GM18502 (cell line): ENCODE measurements around the gene CLCN3.
A peak's percentile ranks its signal among the peaks of the same experiment; 100 is the strongest.
"Not testable (repeated sequence)": the region's sequence is repeated elsewhere in the genome, so short reads cannot be mapped to it uniquely, and the experiment has no call there.

Experiments
- ATAC-seq: cut with Tn5 transposase; IDR thresholded peaks from one replicate; pipeline ENCODE4 v1.9.1; 2021; ENCODE audit warnings: mild to moderate bottlenecking; ENCODE audit not compliant: unreplicated experiment, poor library complexity

Gene CLCN3

GRCh38 chr4:169678951-169679591 is 58.7 kb downstream of the CLCN3 start:
- ATAC-seq = not testable (repeated sequence)

- no peak for ATAC-seq
These were observed 62.1 kb downstream of the CLCN3 start for GRCh38 chr4:169682372-169683047.

GRCh38 chr4:169689681-169690080 is 69.3 kb downstream of the CLCN3 start:
- no peak for ATAC-seq

- ATAC-seq = no peak
These were observed 70.4 kb downstream of the CLCN3 start for GRCh38 chr4:169690787-169691186.

- ATAC-seq = no peak
These were observed 78.0 kb downstream of the CLCN3 start for GRCh38 chr4:169698331-169698730.

- no peak for ATAC-seq
These were observed 87.7 kb downstream of the CLCN3 start for GRCh38 chr4:169707958-169708643.

- no peak for ATAC-seq
These were observed 95.4 kb downstream of the CLCN3 start for GRCh38 chr4:169715826-169716225.

- no peak for ATAC-seq
These were observed 96.3 kb downstream of the CLCN3 start for GRCh38 chr4:169716677-169717076.

- no peak for ATAC-seq
These were observed 100.2 kb downstream of the CLCN3 start for GRCh38 chr4:169720529-169720928.

- no peak for ATAC-seq
These were observed 103.0 kb downstream of the CLCN3 start for GRCh38 chr4:169723207-169723965.

GRCh38 chr4:169724260-169724659 is 103.9 kb downstream of the CLCN3 start:
- no peak for ATAC-seq

- peak; percentile 57 for ATAC-seq
These were observed 107.2 kb downstream of the CLCN3 start for GRCh38 chr4:169727616-169728015.

- ATAC-seq = no peak
These were observed 110.2 kb downstream of the CLCN3 start for GRCh38 chr4:169730564-169730963.

GRCh38 chr4:169738604-169739003 is 118.2 kb downstream of the CLCN3 start:
- not testable (repeated sequence) for ATAC-seq

- no peak for ATAC-seq
These were observed 121.2 kb downstream of the CLCN3 start for GRCh38 chr4:169741569-169741968.

GRCh38 chr4:169744601-169745000 is 124.2 kb downstream of the CLCN3 start:
- ATAC-seq = no peak

GRCh38 chr4:169745291-169745690 is 124.9 kb downstream of the CLCN3 start:
- no peak for ATAC-seq

GRCh38 chr4:169756971-169757574 is 136.7 kb downstream of the CLCN3 start:
- peak; percentile 28 for ATAC-seq

- peak; percentile 94 for ATAC-seq
These were observed 137.3 kb downstream of the CLCN3 start, which contains the start of gene HPF1 for GRCh38 chr4:169757575-169758184. Gene HPF1 (minus strand): TSS chr4:169757944. CDS start chr4:169757877, 67 bp downstream.
